ENCODE measurements around the gene UBA5.
A peak's percentile ranks its signal among the peaks of the same experiment; 100 is the strongest.
"Not testable (repeated sequence)": the region's sequence is repeated elsewhere in the genome, so short reads cannot be mapped to it uniquely, and the experiment has no call there.

Gene UBA5

DNA sequence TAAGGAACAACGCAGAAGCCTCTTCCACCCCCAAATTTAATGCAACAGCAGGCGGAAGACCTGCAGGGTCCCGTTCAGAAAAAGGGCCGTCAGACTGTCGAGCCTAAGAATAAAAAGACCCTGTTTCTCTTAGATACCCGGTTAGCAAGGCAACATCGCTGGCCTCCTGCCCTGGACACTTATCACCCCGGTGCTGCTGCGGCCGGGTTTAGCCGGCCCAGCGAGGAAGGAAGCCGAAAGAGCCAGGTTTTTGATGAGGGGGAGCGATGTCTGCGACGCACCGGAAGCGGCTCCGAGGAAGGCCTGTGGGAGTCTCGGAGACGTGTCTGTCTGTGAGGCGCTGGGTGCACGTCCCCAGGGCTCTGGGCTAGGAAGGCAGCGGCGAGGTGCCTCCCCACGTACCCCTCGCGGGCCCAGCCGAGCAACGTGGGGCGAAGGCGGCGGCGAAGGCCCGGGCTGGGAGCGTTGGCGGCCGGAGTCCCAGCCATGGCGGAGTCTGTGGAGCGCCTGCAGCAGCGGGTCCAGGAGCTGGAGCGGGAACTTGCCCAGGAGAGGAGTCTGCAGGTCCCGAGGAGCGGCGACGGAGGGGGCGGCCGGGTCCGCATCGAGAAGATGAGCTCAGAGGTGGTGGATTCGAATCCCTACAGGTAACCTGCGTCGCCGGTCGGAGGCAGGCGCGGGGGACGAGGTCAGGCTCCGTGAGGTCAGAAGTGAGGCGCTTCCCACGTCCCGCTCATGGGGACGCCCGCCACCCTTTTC lies at the start of gene UBA5:
Gene UBA5 (plus strand): TSS at position 278 of the 759 bp plus-strand sequence. CDS start 209 bp downstream, at position 487.
- CTCF ChIA-PET: interaction anchor here (0.9 kb wide), 1 partner anchor 57 kb away, joined by 8 read pairs; no protein-coding TSS in a partner anchor
- DNase-seq (ENCODE audit: low spot score): peak; percentile 71
- H3K27ac ChIP-seq: peak within 1 kb of the TSS; percentile 93
- POLR2A ChIA-PET (ENCODE audit: low non-redundant PET): interaction anchor here (0.5 kb wide), 1 partner anchor 1006 kb away, joined by 3 read pairs; no protein-coding TSS in a partner anchor
- no peak for TF ChIP-seq CTCF (conservative IDR thresholded peaks at IDR 0.05; ENCODE audit: low read depth)

- CTCF ChIA-PET; H3K27ac ChIP-seq; POLR2A ChIA-PET (ENCODE audit: low non-redundant PET); DNase-seq (ENCODE audit: low spot score): not testable (repeated sequence)
These were observed 44.8 kb upstream of the UBA5 start for GRCh38 chr3:132615301-132615700.

DNA sequence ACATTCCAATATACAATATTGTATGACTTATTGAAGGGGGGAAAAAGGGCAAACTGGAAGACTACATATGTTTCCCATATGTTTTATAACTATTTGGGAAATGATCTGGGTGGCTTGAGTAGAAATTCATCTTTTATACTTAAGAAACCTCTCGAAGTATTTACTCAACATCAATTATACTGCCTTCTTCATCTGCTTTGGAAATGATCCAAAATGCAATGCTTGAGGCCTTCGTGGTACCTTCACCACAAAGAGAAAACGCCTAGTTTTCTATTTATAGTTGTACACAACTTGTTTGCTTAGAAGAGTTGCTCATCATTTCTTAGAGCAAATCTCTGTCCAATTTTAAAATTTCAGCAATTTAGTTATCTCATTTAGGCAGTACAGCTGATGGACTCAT lies 44.2 kb upstream of the UBA5 start:
- POLR2A ChIA-PET (ENCODE audit: low non-redundant PET): no interaction called here

DNA sequence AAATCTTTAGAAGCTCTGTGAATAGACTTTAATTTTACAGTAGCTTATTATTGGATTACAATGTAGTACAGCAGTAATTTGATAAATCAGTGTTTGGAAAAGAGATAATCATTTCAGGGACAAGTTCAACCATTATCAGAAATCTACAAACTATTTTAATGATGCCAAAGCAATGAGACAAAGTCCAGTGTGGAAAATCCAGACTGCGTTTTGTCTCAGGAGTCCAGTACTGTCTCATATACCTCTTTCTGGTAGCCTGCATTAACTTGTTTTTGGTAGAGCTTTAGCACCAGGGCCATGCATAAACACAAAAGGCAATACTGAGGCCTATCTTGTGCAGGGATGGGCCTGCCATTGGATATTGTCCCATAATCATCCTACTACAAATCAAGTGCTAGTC lies 43.3 kb upstream of the UBA5 start:
- no peak for TF ChIP-seq CTCF (conservative IDR thresholded peaks at IDR 0.05; ENCODE audit: low read depth)
- ChIA-PET POLR2A (ENCODE audit: low non-redundant PET) (no interaction called here), CTCF (interaction anchor here (0.8 kb wide), 1 partner anchor 81 kb away, joined by 3 read pairs; no protein-coding TSS in a partner anchor)
- no peak overlapping the region for H3K27ac ChIP-seq
- DNase-seq (ENCODE audit: low spot score): no peak

More for the DNA sequence above, 44.2 kb upstream of the UBA5 start:
- H3K27ac ChIP-seq: no peak overlapping the region
- CTCF ChIA-PET: no interaction called here
- DNase-seq (ENCODE audit: low spot score): no peak
- no peak for TF ChIP-seq CTCF (conservative IDR thresholded peaks at IDR 0.05; ENCODE audit: low read depth)

DNA sequence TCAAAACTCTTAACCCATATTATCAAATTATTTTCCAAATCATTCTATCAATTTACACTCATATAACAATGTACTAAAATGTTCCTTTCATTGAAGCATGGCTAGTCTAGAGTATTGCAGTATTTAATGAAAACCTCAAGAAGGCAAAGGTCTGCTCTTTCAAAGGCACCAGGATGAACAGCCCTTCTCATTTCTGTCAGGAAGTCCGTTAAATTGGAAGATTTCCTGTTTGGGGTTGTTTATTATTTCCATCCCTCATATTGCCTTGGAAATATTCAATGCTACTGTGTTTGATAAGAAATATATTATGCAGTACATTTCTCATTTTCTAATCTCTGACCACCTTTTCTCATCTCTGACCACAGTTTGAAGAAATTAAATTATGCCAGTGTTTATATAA lies 38.0 kb upstream of the UBA5 start:
- H3K27ac ChIP-seq: no peak overlapping the region
- DNase-seq (ENCODE audit: low spot score): no peak
- CTCF ChIA-PET: no interaction called here
- POLR2A ChIA-PET (ENCODE audit: low non-redundant PET): no interaction called here
- TF ChIP-seq CTCF (conservative IDR thresholded peaks at IDR 0.05; ENCODE audit: low read depth): no peak

- POLR2A ChIA-PET (ENCODE audit: low non-redundant PET): no interaction called here
- no peak for TF ChIP-seq CTCF (conservative IDR thresholded peaks at IDR 0.05; ENCODE audit: low read depth)
These were observed 37.4 kb upstream of the UBA5 start for GRCh38 chr3:132622761-132623160.

DNA sequence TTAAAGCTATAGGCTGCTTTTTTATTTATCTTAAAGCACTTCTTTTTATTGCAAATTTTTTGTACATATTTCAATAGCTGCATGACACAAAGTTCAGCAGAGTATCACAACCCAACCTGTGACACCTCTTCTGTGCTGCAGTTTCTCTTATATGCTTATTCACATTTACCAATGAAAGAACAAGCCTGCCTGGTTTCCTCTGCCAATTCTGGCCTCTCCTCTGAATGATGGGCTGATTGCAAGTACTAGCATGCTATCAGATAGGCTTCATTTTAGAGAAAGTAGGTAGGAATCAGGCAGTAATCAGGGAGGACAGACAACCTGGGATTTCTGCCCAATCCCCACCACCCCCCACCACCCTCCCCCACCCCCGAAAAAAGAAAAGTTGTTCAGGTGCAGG lies 36.5 kb upstream of the UBA5 start:
- ChIA-PET POLR2A (ENCODE audit: low non-redundant PET) (no interaction called here), CTCF (no interaction called here)
- DNase-seq (ENCODE audit: low spot score): no peak
- H3K27ac ChIP-seq: no peak overlapping the region
- no peak for TF ChIP-seq CTCF (conservative IDR thresholded peaks at IDR 0.05; ENCODE audit: low read depth)

More at GRCh38 chr3:132622761-132623160, 37.4 kb upstream of the UBA5 start:
- no peak overlapping the region for H3K27ac ChIP-seq
- CTCF ChIA-PET: no interaction called here
- DNase-seq (ENCODE audit: low spot score): no peak

Measured in RWPE1 (cell line).